ENCODE results near the gene CEP89.
"Not testable (repeated sequence)": the region's sequence is repeated elsewhere in the genome, so short reads cannot be mapped to it uniquely, and the experiment has no call there.

The CEP89 gene

DNA sequence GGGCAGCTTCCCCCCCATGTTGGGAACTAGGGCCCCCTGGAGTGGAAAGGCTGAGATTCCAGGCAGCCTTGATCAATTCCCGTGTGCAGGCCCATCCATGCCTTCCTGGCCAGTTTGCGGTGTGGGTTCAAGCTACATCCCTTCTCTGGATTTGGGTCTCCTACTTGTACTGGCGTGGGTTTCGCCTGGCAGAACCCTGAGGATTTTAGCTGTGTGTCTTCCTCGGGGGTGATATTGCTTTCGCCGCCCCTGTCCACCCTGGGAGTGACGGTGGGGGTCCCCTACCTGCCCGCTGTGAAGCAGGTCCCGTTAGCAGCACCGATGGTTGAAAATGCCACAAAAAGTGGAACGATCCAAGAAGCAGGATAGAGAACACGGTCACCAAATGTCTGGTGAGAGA, 113.6 kb downstream of the CEP89 start:
- no peak overlapping the region for H3K27ac ChIP-seq
- TF ChIP-seq, protein P1, sequence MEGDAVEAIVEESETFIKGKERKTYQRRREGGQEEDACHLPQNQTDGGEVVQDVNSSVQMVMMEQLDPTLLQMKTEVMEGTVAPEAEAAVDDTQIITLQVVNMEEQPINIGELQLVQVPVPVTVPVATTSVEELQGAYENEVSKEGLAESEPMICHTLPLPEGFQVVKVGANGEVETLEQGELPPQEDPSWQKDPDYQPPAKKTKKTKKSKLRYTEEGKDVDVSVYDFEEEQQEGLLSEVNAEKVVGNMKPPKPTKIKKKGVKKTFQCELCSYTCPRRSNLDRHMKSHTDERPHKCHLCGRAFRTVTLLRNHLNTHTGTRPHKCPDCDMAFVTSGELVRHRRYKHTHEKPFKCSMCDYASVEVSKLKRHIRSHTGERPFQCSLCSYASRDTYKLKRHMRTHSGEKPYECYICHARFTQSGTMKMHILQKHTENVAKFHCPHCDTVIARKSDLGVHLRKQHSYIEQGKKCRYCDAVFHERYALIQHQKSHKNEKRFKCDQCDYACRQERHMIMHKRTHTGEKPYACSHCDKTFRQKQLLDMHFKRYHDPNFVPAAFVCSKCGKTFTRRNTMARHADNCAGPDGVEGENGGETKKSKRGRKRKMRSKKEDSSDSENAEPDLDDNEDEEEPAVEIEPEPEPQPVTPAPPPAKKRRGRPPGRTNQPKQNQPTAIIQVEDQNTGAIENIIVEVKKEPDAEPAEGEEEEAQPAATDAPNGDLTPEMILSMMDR (IDR thresholded peaks at IDR 0.05): no peak
- DNase-seq (ENCODE audit: low spot score): no peak

DNA sequence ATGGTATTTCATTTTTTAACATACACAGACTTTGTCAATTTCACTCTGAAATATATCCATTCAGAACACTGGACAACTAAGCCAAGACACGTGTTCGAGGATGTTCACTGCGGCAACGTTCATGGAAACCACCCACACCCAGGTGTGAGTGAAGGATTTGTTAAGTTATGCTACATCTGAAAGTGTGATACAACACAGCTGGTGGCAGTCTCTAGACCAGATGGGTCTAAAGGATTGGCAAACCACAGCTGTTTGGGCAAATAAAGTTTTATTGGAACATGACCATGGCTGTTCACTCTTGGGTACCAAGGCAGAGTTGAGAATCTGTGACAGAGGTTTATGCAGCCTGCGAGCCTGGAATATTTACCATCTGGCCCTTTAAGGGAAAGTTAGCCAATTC, 114.2 kb downstream of the CEP89 start:
- DNase-seq (ENCODE audit: low spot score): no peak

More for the DNA sequence above, 113.6 kb downstream of the CEP89 start:
- H3K4me3 ChIP-seq: no peak overlapping the region

DNA sequence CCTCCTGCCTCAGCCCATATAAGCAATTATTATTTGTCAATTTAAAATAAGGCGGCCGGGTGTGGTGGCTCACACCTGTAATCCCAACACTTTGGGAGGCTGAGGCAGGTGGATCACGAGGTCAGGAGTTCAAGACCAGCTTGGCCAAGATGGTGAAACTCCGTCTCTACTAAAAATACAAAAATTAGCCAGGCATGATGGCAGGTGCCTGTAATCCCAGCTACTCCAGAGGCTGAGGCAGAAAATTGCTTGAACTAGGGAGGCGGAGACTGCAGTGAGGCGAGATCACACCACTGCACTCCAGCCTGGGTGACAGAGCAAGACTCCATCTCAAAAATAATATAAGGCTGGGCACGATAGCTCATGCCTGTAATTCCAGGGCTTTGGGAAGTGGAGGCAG, 114.9 kb downstream of the CEP89 start:
- DNase-seq (ENCODE audit: low spot score); H3K27ac ChIP-seq; H3K4me3 ChIP-seq: not testable (repeated sequence)

More for the DNA sequence above, 114.2 kb downstream of the CEP89 start:
- TF ChIP-seq, protein P1 (IDR thresholded peaks at IDR 0.05): no peak
- Histone ChIP-seq H3K27ac (no peak overlapping the region), H3K4me3 (no peak overlapping the region)

DNA sequence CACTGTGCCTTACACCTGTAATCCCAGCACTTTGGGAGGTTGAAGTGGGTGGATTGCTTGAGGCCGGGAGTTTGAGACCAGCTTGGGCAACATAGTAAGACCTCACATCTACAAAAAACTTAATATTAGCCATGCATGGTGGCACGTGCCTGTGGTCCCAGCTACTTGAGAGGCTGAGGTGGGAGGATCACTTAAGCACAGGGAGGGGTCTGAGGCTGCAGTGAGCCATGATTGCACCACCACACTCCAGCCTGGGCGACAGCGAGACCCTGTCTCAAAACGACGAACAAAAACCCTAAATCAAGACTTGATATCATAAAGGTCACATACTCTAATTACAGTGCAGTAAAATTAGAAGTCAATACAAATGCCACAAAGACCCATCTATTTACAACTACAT, 119.5 kb downstream of the CEP89 start:
- no peak overlapping the region for H3K27ac ChIP-seq
- H3K4me3 ChIP-seq: no peak overlapping the region
- TF ChIP-seq, protein P1 (IDR thresholded peaks at IDR 0.05): no peak
- no peak for DNase-seq (ENCODE audit: low spot score)

DNA sequence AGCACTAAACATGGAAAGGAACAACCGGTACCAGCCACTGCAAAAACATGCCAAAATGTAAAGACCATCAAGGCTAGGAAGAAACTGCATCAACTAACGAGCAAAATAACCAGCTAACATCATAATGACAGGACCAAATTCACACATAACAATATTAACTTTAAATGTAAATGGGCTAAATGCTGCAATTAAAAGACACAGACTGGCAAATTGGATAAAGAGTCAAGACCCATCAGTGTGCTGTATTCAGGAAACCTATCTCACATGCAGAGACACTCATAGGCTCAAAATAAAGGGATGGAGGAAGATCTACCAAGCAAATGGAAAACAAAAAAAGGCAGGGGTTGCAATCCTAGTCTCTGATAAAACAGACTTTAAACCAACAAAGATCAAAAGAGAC, 123.7 kb downstream of the CEP89 start:
- not testable (repeated sequence) for H3K27ac ChIP-seq; H3K4me3 ChIP-seq; DNase-seq (ENCODE audit: low spot score)

DNA sequence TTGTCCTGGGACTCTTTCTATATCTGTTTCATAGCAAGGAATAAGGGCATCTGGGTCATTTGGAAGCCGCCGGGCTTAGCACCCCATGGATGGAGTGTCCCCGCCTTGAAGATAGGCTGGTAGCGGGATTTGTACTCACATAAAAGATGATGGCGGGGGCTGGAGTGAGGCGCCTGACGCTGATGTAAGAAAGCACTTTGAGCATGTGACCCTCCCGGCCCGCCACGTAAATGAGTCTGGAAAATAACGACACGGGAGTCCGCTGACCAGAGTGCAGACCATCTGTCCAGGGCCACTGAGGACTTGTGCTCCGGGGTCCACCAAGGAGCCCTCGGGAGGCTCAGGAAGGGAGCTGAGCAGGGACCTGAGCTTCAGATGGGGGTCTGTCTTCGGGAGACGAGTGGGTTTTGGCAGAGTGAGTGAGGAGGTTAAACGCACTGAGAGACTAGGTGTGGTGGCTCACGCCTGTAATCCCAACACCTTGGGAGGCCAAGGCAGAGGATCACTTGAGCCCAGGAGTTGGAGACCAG, 128.0 kb downstream of the CEP89 start:
- H3K27ac ChIP-seq: no peak overlapping the region
- no peak overlapping the region for H3K4me3 ChIP-seq
- TF ChIP-seq, protein P1 (IDR thresholded peaks at IDR 0.05): no peak
- DNase-seq (ENCODE audit: low spot score): no peak

DNA sequence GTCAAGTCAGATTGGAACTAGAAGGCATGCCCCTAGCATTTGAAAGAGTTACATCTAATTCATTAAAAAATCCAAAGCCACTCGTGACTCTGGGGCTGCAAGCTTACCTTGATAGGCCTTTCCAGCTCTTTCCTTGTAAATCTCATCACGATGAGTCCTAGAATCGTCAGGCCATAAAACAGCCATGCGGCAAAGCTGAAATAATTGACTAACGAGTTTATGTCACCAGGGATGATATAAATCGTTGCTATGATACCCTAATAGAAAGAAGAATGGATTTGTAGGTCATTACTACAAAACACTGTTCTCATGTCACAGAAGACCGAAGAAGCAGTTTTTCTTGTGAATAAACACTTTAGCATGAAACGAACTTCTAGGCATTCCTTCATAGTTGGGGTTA, 129.7 kb downstream of the CEP89 start:
- H3K27ac ChIP-seq: no peak overlapping the region
- no peak for DNase-seq (ENCODE audit: low spot score)
- TF ChIP-seq, protein P1 (IDR thresholded peaks at IDR 0.05): no peak
- H3K4me3 ChIP-seq: no peak overlapping the region

DNA sequence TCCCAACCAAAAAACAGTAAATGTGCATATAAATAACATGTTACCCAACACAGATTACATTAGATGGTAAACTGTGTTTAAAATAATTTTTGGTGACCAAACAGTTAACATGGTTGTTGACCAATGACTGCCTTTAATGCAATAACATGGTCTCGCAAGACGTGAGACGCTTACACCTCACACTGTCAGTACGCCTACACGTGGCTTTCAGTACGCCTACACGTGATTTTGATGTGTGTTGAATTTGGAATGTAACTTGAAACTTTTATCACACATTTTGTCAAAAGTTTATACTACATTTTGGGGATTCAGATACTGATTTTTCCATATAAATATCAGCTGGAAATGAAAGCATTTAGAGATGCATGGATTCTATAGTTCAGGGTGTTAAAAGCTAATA, 134.2 kb downstream of the CEP89 start:
- Histone ChIP-seq H3K4me3 (no peak overlapping the region), H3K27ac (no peak overlapping the region)
- no peak for DNase-seq (ENCODE audit: low spot score)
- TF ChIP-seq, protein P1 (IDR thresholded peaks at IDR 0.05): no peak

DNA sequence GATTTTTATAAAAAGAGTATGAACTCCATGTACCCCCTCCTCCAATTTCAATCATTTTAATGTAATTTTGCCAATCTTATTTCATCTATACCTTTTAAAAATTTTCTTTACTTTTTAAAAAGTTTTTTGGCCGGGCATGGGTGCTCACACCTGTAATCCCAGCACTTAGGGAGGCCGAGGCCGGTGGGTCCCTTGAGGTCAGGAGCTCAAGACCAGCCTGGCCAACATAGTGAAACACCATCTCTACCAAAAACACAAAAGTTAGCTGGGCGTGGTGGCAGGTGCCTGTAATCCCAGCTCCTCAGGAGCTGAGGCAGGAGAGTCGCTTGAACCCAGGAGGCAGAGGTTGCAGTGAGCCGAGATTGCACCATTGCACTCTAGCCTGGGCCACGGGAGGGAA, 138.4 kb downstream of the CEP89 start:
- H3K4me3 ChIP-seq; DNase-seq (ENCODE audit: low spot score); H3K27ac ChIP-seq: not testable (repeated sequence)

DNA sequence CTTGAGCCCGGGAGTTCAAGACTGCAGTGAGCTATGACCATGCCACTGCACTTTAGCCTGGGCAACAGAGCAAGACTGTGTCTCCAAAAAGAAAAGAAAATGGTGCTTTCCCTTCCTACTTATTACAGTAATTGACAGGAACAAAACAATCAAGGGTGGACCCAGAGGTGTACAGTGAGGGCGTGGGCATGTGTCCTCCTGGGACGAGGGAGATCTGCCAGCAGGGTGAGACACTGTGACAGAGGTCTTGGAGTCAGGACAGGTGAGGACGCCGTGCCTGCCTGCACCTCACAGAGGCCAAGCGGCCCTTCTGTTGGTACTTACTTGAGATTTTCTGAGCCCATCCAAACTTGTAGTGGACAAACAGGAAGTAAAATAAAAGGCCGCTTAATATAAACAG, 138.9 kb downstream of the CEP89 start:
- H3K4me3 ChIP-seq; DNase-seq (ENCODE audit: low spot score); H3K27ac ChIP-seq: not testable (repeated sequence)

DNA sequence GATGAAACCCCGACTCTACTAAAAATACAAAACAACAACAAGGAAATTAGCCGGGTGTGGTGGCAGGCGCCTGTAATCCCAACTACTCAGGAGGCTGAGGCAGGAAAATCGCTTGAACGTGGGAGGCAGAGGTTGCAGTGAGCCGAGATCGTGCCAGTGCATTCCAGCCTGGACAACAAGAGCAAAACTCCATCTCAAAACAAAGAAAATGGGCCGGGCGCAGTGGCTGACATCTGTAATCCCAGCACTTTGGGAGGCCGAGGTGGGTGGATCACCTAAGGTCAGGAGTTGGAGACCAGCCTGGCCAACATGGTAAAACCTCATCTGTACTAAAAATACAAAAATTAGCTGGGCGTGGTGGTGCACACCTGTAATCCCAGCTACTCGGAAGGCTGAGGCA, 139.7 kb downstream of the CEP89 start:
- H3K27ac ChIP-seq; H3K4me3 ChIP-seq; DNase-seq (ENCODE audit: low spot score): not testable (repeated sequence)

Data from coronary artery (tissue), 2 donors.